OCI-LY3 (cell line): ENCODE results near the gene KMT2E.
A peak's percentile ranks its signal among the peaks of the same experiment; 100 is the strongest.

Source experiments
- H2AFZ ChIP-seq: fragments of 200-600, 300-600 bp; shearing (Covaris generic); 2 replicates; pipeline ENCODE4 v1.6.0; 2014; ENCODE audit warnings: antibody characterized with exemption, low read depth, low read length
- H3K27ac ChIP-seq: fragments of 200-600, 300-600 bp; sonication (generic); 2 replicates; pipeline ENCODE4 v1.5.1; 2014; ENCODE audit warnings: mild to moderate bottlenecking, low read length, moderate library complexity, mixed read lengths
- H3K27me3 ChIP-seq: fragments of 200-600, 300-600 bp; sonication (generic); 2 replicates; pipeline ENCODE4 v1.6.1; 2014; ENCODE audit warnings: low read depth, low read length, mixed read lengths
- H3K36me3 ChIP-seq: fragments of 200-600, 300-600 bp; sonication (generic); replicated peaks from 2 replicates; pipeline ENCODE3; 2014; ENCODE audit warnings: low read depth, low read length, mixed read lengths
- H3K4me1 ChIP-seq: fragments of 300-600, 200-600 bp; sonication (generic); 2 replicates; pipeline ENCODE4 v1.6.1; 2014; ENCODE audit warnings: low read length, mixed read lengths
- H3K4me2 ChIP-seq: fragments of 200-600, 300-600 bp; sonication (generic); 2 replicates; pipeline ENCODE4 v1.6.1; 2014; ENCODE audit warnings: low read length, mixed read lengths
- H3K4me3 ChIP-seq: fragments of 300-600, 200-600 bp; sonication (generic); 2 replicates; pipeline ENCODE4 v1.5.1; 2014; ENCODE audit warnings: antibody characterized with exemption, mild to moderate bottlenecking, low read length, moderate library complexity
- H3K79me2 ChIP-seq: fragments of 300-600, 200-600 bp; shearing (Covaris generic); 2 replicates; pipeline ENCODE4 v1.6.1; 2014; ENCODE audit warnings: mild to moderate bottlenecking, low read length, mixed read lengths
- H3K9ac ChIP-seq: fragments of 300-600, 200-600 bp; shearing (Covaris generic); 2 replicates; pipeline ENCODE4 v1.6.0; 2014; ENCODE audit warnings: mild to moderate bottlenecking, low read length, moderate library complexity
- H3K9me3 ChIP-seq: fragments of 200-600, 300-600 bp; shearing (Covaris generic); 2 replicates; pipeline ENCODE4 v1.6.1; 2014; ENCODE audit warnings: low read length, mixed read lengths; ENCODE audit not compliant: insufficient read depth
- H4K20me1 ChIP-seq: fragments of 200-600, 300-600 bp; sonication (generic); 2 replicates; pipeline ENCODE4 v1.6.1; 2016; ENCODE audit warnings: low read length, mixed read lengths; ENCODE audit not compliant: insufficient read depth
- CTCF ChIP-seq: fragments of 200-600, 300-600 bp; sonication (generic); IDR thresholded peaks from 2 replicates; pipeline ENCODE4 v1.5.1; 2014; ENCODE audit warnings: antibody characterized with exemption, low read length, low read depth
- EZH2phosphoT487 ChIP-seq: fragments of 200-600 bp; shearing (Covaris generic); IDR thresholded peaks from 2 replicates; pipeline ENCODE4 v1.6.1; 2018; ENCODE audit warnings: antibody characterized with exemption, mixed run types, low read depth

KMT2E gene

GRCh38 chr7:104980841-104981671 lies 32.9 kb upstream of the KMT2E start:
- H3K36me3 ChIP-seq = no peaks in the 10 kb centered on the region
- peak overlapping the region; percentile 19; the same call in 1 of the 2 replicates for H3K9ac ChIP-seq
- TF ChIP-seq CTCF (peak; percentile 83), EZH2phosphoT487 (no peak)
- peaks cover 26% of the 10 kb centered on the region for H3K79me2 ChIP-seq
- no peak overlapping the region for H2AFZ ChIP-seq
- H3K4me1 ChIP-seq = peaks cover 40% of the 10 kb centered on the region
- peak overlapping the region; percentile 56 for H3K4me2 ChIP-seq
- H3K9me3 ChIP-seq = no peaks in the 10 kb centered on the region
- H3K27me3 ChIP-seq = no peaks in the 10 kb centered on the region
- peak overlapping the region; percentile 44 for H3K27ac ChIP-seq
- H4K20me1 ChIP-seq = peaks cover 21% of the 10 kb centered on the region
- peak overlapping the region; percentile 27; the same call in 1 of the 2 replicates for H3K4me3 ChIP-seq

GRCh38 chr7:104981672-104982037 lies 32.4 kb upstream of the KMT2E start:
- Histone ChIP-seq H3K79me2 (peaks cover 26% of the 10 kb centered on the region), H3K9ac (no peak overlapping the region), H3K9me3 (no peaks in the 10 kb centered on the region)

GRCh38 chr7:104982308-104983075 lies 31.5 kb upstream of the KMT2E start:
- TF ChIP-seq EZH2phosphoT487 (no peak), CTCF (no peak)
- H3K9ac ChIP-seq = peak overlapping the region; percentile 83

More at GRCh38 chr7:104981672-104982037, 32.4 kb upstream of the KMT2E start:
- H3K27me3 ChIP-seq = no peaks in the 10 kb centered on the region
- H3K4me2 ChIP-seq = no peak overlapping the region
- no peaks in the 10 kb centered on the region for H3K36me3 ChIP-seq
- H4K20me1 ChIP-seq = peaks cover 27% of the 10 kb centered on the region
- TF ChIP-seq EZH2phosphoT487 (no peak), CTCF (no peak)
- H3K27ac ChIP-seq = no peak overlapping the region
- H2AFZ ChIP-seq = no peak overlapping the region
- no peak overlapping the region for H3K4me3 ChIP-seq
- H3K4me1 ChIP-seq = peaks cover 46% of the 10 kb centered on the region

GRCh38 chr7:104983076-104983577 lies 30.9 kb upstream of the KMT2E start:
- Histone ChIP-seq H4K20me1 (peaks cover 27% of the 10 kb centered on the region), H3K36me3 (no peaks in the 10 kb centered on the region), H3K4me3 (peak overlapping the region; percentile 83), H3K4me1 (peaks cover 57% of the 10 kb centered on the region), H3K9ac (peak overlapping the region; percentile 83), H3K9me3 (no peaks in the 10 kb centered on the region), H3K27me3 (no peaks in the 10 kb centered on the region), H2AFZ (peak overlapping the region; percentile 53), H3K27ac (peak overlapping the region; percentile 76), H3K79me2 (peaks cover 26% of the 10 kb centered on the region), H3K4me2 (peak overlapping the region; percentile 87)
- no peak for TF ChIP-seq EZH2phosphoT487
- no peak for TF ChIP-seq CTCF

More at GRCh38 chr7:104982308-104983075, 31.5 kb upstream of the KMT2E start:
- no peak overlapping the region for H2AFZ ChIP-seq
- H3K4me1 ChIP-seq = peaks cover 53% of the 10 kb centered on the region
- H3K9me3 ChIP-seq = no peaks in the 10 kb centered on the region
- no peaks in the 10 kb centered on the region for H3K27me3 ChIP-seq
- H3K4me3 ChIP-seq = peak overlapping the region; percentile 83
- H3K79me2 ChIP-seq = peaks cover 26% of the 10 kb centered on the region
- peak overlapping the region; percentile 87 for H3K4me2 ChIP-seq
- peaks cover 27% of the 10 kb centered on the region for H4K20me1 ChIP-seq
- H3K36me3 ChIP-seq = no peaks in the 10 kb centered on the region
- no peak overlapping the region for H3K27ac ChIP-seq
